ENCODE measurements around the gene TMEM11.

The TMEM11 gene

DNA sequence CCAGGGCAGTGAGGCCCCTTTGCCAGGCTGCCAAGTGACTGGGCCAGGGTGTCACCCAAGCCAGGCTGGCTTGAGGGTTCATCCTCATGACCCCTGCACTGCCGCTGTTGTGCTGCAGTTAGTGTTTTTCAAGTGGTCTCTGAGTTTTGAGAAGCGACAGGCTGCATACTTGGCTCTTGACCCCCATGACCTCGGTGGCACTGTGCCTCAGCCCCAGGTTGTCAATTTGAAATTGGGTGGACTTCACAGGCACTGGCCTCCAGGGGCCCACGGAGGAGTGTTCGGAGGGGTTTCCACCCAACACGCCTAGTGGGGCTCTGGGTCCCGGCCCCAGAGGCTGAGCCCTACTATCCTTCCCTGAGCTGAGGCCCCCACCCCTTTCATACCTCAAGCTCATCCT lies 44.5 kb downstream of the TMEM11 start:
- Histone ChIP-seq H3K36me3 (ENCODE audit: control insufficient read depth, insufficient read depth, low read length) (peaks cover 15% of the 10 kb centered on the region; the same call in 1 of the 2 replicates), H3K27me3 (ENCODE audit: control insufficient read depth, insufficient read depth, low read length) (no peaks in the 10 kb centered on the region), H3K9me3 (ENCODE audit: control insufficient read depth, insufficient read depth, low read length) (no peaks in the 10 kb centered on the region), H3K9ac (ENCODE audit: low read depth, low read length) (no peak overlapping the region), H3K4me1 (ENCODE audit: control insufficient read depth, insufficient read depth, low read length) (no peaks in the 10 kb centered on the region), H3K4me3 (ENCODE audit: low read depth, low read length) (no peak overlapping the region), H3K27ac (ENCODE audit: low read depth, low read length) (no peak overlapping the region)

DNA sequence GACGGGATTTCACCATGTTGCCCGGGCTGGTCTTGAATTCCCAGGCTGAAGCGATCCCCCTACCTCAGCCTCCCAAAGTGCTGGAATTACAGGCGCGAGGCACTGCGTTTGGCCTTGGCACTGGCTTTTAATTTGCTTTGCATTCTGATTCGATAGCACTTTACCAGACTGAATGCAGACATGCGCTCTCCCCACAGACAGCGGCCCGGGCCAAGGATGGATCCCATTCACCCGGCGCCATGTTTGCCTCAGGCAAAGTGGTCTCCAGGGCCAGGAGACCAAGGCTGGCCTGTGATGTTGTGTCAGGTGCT lies 45.5 kb downstream of the TMEM11 start:
- H3K27ac ChIP-seq (ENCODE audit: low read depth, low read length): no peak overlapping the region
- H3K4me3 ChIP-seq (ENCODE audit: low read depth, low read length): no peak overlapping the region
- no peak overlapping the region for H3K9ac ChIP-seq (ENCODE audit: low read depth, low read length)
- no peaks in the 10 kb centered on the region for H3K4me1 ChIP-seq (ENCODE audit: control insufficient read depth, insufficient read depth, low read length)
- no peaks in the 10 kb centered on the region for H3K9me3 ChIP-seq (ENCODE audit: control insufficient read depth, insufficient read depth, low read length)
- peaks cover 11% of the 10 kb centered on the region; the same call in 1 of the 2 replicates for H3K36me3 ChIP-seq (ENCODE audit: control insufficient read depth, insufficient read depth, low read length)
- no peaks in the 10 kb centered on the region for H3K27me3 ChIP-seq (ENCODE audit: control insufficient read depth, insufficient read depth, low read length)

DNA sequence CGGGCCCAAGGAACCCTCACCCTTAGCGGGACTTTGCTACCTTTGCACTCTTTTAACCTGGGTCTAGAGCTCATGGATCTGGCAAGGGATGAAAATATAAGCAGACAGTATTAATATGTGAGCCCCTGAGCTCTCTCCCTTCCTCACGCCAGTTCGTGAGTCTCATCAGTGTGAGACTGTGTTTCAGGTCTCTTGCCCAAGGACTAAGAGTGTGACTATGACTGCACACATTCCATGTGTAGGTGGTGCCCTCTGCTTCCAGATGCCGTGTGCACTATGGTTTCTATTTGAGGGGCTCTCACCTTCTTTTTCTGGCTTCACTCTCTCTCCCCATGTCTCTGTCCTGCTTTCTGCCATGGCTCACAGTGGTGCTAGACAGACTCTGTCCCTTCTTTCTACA lies 46.7 kb downstream of the TMEM11 start:
- Histone ChIP-seq H3K9ac (ENCODE audit: low read depth, low read length) (no peak overlapping the region), H3K4me1 (ENCODE audit: control insufficient read depth, insufficient read depth, low read length) (no peaks in the 10 kb centered on the region), H3K36me3 (ENCODE audit: control insufficient read depth, insufficient read depth, low read length) (no peaks in the 10 kb centered on the region), H3K4me3 (ENCODE audit: low read depth, low read length) (no peak overlapping the region), H3K27me3 (ENCODE audit: control insufficient read depth, insufficient read depth, low read length) (no peaks in the 10 kb centered on the region), H3K9me3 (ENCODE audit: control insufficient read depth, insufficient read depth, low read length) (no peaks in the 10 kb centered on the region), H3K27ac (ENCODE audit: low read depth, low read length) (no peak overlapping the region)

DNA sequence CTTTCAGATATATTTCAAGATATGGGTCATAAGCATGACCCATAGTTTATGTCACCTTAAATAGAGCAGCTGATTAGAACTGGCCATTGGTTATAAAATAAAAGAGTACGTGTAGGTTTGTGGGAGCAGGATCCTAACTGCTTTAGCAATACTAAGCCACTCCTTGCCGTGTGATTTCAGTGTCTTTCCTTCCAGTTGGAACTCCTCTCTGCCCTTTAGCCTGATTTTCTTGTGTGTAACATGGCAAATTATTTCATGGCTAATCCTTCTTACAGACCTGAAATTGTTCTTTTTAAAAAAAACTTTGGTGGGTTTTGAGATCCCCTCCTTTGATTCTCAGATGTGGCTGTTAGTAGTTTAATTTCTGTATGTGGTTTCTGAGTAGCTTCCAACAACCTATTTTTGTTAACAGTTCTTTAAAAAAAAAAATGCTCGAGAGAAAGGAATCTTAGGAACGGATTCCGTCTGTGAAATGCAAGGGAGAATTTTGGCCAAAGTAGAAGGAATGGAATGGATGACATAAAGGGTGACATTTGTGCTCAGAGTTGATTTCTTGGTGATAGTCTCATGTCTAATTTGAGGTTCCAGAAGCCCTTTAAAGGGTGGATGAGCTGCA lies 47.3 kb downstream of the TMEM11 start:
- no peaks in the 10 kb centered on the region for H3K9me3 ChIP-seq (ENCODE audit: control insufficient read depth, insufficient read depth, low read length)
- H3K4me3 ChIP-seq (ENCODE audit: low read depth, low read length): no peak overlapping the region
- H3K27me3 ChIP-seq (ENCODE audit: control insufficient read depth, insufficient read depth, low read length): no peaks in the 10 kb centered on the region
- no peak overlapping the region for H3K9ac ChIP-seq (ENCODE audit: low read depth, low read length)
- H3K4me1 ChIP-seq (ENCODE audit: control insufficient read depth, insufficient read depth, low read length): no peaks in the 10 kb centered on the region
- no peaks in the 10 kb centered on the region for H3K36me3 ChIP-seq (ENCODE audit: control insufficient read depth, insufficient read depth, low read length)
- no peak overlapping the region for H3K27ac ChIP-seq (ENCODE audit: low read depth, low read length)

DNA sequence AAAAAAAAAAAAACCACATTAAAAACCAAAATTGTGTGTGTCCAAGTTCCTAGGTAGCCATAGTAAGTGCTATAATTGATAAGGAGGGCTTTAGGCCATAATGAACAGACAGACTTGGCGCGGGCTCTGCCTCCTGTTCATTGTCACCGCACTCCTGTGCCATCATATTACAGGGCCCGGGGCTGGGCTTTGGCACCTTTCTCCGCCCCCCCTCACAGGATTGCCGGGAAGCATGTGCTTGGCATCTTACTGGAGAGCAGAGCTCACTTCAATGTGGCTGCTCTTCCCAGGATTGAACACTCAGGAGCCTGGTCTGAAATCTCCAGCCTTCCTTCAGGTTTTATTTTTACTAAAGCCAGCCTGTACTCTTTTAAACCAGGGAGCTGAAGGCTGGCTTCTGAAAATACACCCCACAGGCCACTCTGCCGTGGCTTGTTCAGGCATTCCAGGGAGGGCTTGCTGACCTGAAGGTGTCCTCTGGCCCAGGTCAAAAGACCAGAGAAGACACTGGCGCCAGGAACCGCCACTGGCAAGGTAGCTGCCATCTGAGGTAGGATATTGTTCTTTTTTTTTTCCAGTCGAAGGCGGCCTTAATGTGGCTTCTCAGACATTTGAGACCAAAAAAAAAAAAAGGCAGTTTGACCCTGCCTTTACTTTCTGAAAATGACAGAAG lies 47.9 kb downstream of the TMEM11 start:
- no peak overlapping the region for H3K27ac ChIP-seq (ENCODE audit: low read depth, low read length)
- H3K36me3 ChIP-seq (ENCODE audit: control insufficient read depth, insufficient read depth, low read length): no peaks in the 10 kb centered on the region
- no peaks in the 10 kb centered on the region for H3K9me3 ChIP-seq (ENCODE audit: control insufficient read depth, insufficient read depth, low read length)
- H3K9ac ChIP-seq (ENCODE audit: low read depth, low read length): no peak overlapping the region
- no peaks in the 10 kb centered on the region for H3K4me1 ChIP-seq (ENCODE audit: control insufficient read depth, insufficient read depth, low read length)
- no peaks in the 10 kb centered on the region for H3K27me3 ChIP-seq (ENCODE audit: control insufficient read depth, insufficient read depth, low read length)
- no peak overlapping the region for H3K4me3 ChIP-seq (ENCODE audit: low read depth, low read length)

DNA sequence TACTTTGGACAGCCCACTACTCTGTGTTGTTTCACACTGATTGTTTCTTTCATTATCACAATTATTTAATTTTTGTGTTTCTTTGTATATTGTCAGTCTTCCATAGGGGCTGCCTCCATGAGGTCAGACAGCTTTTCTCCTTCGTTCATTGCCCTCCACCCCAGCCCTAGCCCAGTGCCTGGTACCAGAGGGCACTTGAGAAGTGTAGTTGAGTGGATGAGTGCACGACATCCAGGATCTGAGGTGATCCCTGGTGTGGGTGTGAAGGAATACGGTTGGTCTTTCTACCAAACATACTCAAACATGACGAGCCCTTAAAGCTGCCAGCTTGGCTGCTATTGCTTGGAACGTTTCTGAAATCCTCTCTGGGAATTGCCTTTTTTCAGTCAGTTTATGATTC lies 49.3 kb downstream of the TMEM11 start:
- Histone ChIP-seq H3K36me3 (ENCODE audit: control insufficient read depth, insufficient read depth, low read length) (no peaks in the 10 kb centered on the region), H3K4me3 (ENCODE audit: low read depth, low read length) (no peak overlapping the region), H3K4me1 (ENCODE audit: control insufficient read depth, insufficient read depth, low read length) (no peaks in the 10 kb centered on the region), H3K27me3 (ENCODE audit: control insufficient read depth, insufficient read depth, low read length) (no peaks in the 10 kb centered on the region), H3K9me3 (ENCODE audit: control insufficient read depth, insufficient read depth, low read length) (no peaks in the 10 kb centered on the region), H3K9ac (ENCODE audit: low read depth, low read length) (no peak overlapping the region), H3K27ac (ENCODE audit: low read depth, low read length) (no peak overlapping the region)

DNA sequence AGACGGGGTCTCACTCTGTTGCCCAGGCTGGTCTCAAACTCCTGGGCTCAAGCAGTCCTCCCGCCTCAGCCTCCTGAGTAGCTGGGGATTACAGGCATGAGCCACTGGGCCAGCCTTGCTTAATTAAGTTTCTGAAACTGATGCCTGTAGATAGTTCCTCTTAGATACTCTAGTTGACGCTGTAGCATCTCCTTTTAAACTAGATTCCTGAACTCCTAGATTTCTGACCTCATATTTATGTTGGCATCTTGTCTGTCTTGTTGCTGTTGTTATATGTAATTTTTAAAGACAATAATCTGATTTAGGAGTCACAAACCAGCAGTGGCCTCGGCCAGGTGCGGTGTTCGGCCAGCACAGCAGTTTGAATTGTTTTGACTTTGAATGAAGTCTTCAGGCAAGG lies 49.7 kb downstream of the TMEM11 start:
- H3K27ac ChIP-seq (ENCODE audit: low read depth, low read length): no peak overlapping the region
- no peak overlapping the region for H3K4me3 ChIP-seq (ENCODE audit: low read depth, low read length)
- no peaks in the 10 kb centered on the region for H3K9me3 ChIP-seq (ENCODE audit: control insufficient read depth, insufficient read depth, low read length)
- no peaks in the 10 kb centered on the region for H3K36me3 ChIP-seq (ENCODE audit: control insufficient read depth, insufficient read depth, low read length)
- H3K27me3 ChIP-seq (ENCODE audit: control insufficient read depth, insufficient read depth, low read length): no peaks in the 10 kb centered on the region
- H3K9ac ChIP-seq (ENCODE audit: low read depth, low read length): no peak overlapping the region
- no peaks in the 10 kb centered on the region for H3K4me1 ChIP-seq (ENCODE audit: control insufficient read depth, insufficient read depth, low read length)

DNA sequence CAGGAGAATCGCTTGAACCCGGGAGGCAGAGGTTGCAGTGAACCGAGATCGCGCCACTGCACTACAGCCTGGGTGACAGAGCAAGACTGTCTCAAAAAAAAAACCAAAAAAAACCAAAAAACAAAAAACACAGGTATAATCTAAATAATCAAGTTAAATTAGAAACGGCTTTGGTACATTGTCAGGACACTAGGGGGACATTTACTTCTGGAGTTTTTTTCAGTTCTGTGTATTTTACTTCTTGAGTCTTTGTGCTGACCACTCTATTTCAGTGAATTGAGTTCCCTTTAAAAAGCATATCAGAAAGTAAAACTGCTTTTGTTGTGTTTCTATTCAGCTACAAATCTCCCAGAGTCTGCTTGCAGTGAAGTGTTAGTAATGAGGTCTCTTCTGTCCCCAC lies 50.9 kb downstream of the TMEM11 start:
- Histone ChIP-seq H3K9ac (ENCODE audit: low read depth, low read length) (no peak overlapping the region), H3K9me3 (ENCODE audit: control insufficient read depth, insufficient read depth, low read length) (no peaks in the 10 kb centered on the region), H3K36me3 (ENCODE audit: control insufficient read depth, insufficient read depth, low read length) (no peaks in the 10 kb centered on the region), H3K4me1 (ENCODE audit: control insufficient read depth, insufficient read depth, low read length) (no peaks in the 10 kb centered on the region), H3K27me3 (ENCODE audit: control insufficient read depth, insufficient read depth, low read length) (no peaks in the 10 kb centered on the region), H3K4me3 (ENCODE audit: low read depth, low read length) (no peak overlapping the region), H3K27ac (ENCODE audit: low read depth, low read length) (no peak overlapping the region)

DNA sequence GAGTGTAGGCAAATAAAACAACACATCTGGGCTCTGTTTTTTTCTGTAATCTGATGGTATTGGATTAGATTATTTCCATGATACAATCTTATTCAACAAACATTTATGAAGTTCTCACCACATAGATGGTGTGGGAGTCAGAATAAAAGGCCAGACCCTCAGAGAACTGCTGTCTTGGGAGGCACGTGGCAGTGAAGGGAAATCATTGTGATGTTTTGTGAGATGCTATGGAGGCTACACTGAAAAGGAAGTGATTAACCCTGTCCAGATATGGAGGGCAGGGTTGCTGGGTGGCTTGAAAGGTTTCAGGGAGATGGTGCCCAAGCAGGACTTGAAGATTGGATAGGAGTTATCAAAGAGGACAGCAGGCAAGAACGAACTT lies 51.6 kb downstream of the TMEM11 start:
- Histone ChIP-seq H3K27ac (ENCODE audit: low read depth, low read length) (no peak overlapping the region), H3K9me3 (ENCODE audit: control insufficient read depth, insufficient read depth, low read length) (no peaks in the 10 kb centered on the region), H3K4me3 (ENCODE audit: low read depth, low read length) (no peak overlapping the region), H3K4me1 (ENCODE audit: control insufficient read depth, insufficient read depth, low read length) (no peaks in the 10 kb centered on the region), H3K9ac (ENCODE audit: low read depth, low read length) (no peak overlapping the region), H3K27me3 (ENCODE audit: control insufficient read depth, insufficient read depth, low read length) (no peaks in the 10 kb centered on the region), H3K36me3 (ENCODE audit: control insufficient read depth, insufficient read depth, low read length) (no peaks in the 10 kb centered on the region)

DNA sequence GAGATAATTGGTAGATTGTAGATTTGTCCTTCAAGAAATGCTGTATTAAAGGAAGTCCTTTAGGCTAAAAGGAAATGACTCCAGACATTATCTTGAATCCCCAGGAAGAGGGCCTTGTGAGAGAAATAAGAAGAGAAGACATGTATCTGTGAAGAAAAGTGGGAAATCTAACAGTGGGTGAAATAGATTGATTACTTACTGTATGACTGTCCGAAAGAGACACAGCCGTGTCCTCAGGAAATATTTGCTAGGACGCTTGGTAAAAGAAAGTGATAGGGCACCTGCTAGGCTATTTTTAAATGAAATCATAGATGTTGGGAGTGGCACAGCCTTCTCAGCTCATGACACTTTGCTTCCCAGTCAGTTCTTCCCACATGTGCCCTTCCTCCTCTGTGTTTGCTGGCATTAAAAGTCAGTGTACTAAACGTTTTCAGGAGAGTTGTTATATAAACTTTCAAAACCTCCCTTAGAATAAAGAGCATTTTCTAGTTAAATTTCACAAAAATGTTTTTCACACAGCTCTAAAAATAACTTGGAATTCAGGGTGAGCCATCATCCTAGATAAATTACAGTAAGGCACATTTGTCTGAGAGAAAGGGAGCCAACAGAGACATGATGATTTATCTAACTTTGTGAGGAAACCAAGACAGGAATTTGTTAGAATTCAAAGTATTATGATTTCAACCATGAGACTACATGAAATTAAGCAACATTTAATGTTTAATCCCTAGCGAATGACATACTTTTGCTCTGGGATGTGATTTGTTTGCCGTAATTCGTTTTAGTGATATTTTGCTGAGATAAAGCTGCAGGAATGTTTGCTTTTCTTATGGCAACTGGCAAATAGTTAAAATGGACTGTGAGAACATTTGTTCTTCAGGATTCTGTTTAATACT lies 52.2 kb downstream of the TMEM11 start:
- H3K36me3 ChIP-seq (ENCODE audit: control insufficient read depth, insufficient read depth, low read length): no peaks in the 10 kb centered on the region
- no peaks in the 10 kb centered on the region for H3K4me1 ChIP-seq (ENCODE audit: control insufficient read depth, insufficient read depth, low read length)
- no peak overlapping the region for H3K9ac ChIP-seq (ENCODE audit: low read depth, low read length)
- H3K27ac ChIP-seq (ENCODE audit: low read depth, low read length): no peak overlapping the region
- H3K9me3 ChIP-seq (ENCODE audit: control insufficient read depth, insufficient read depth, low read length): no peaks in the 10 kb centered on the region
- no peaks in the 10 kb centered on the region for H3K27me3 ChIP-seq (ENCODE audit: control insufficient read depth, insufficient read depth, low read length)
- H3K4me3 ChIP-seq (ENCODE audit: low read depth, low read length): no peak overlapping the region

DNA sequence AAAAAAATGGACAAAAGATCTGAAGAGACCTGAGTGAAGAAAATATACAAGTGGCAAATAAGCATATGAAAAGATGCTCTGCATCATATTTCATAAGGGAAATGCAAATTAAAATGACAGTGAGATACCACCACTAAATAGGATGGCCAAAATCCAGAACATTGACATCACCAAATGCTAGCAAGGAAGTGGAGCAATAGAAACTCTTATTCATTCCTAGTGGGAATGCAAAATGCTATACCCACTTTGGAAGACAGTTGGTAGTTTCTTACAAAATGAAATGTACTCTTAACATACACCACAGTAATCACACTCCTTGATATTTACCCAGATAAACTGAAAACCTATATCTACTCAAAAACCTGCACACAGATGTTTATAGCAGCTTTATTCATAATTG lies 53.6 kb downstream of the TMEM11 start:
- H3K9me3 ChIP-seq (ENCODE audit: control insufficient read depth, insufficient read depth, low read length): peaks cover 5% of the 10 kb centered on the region; the same call in 1 of the 2 replicates
- no peak overlapping the region for H3K27ac ChIP-seq (ENCODE audit: low read depth, low read length)
- no peak overlapping the region for H3K9ac ChIP-seq (ENCODE audit: low read depth, low read length)

More for the DNA sequence above, 53.6 kb downstream of the TMEM11 start:
- Histone ChIP-seq H3K27me3 (ENCODE audit: control insufficient read depth, insufficient read depth, low read length) (no peaks in the 10 kb centered on the region), H3K36me3 (ENCODE audit: control insufficient read depth, insufficient read depth, low read length) (no peaks in the 10 kb centered on the region), H3K4me1 (ENCODE audit: control insufficient read depth, insufficient read depth, low read length) (no peaks in the 10 kb centered on the region), H3K4me3 (ENCODE audit: low read depth, low read length) (no peak overlapping the region)

Measured in HUES48 (cell line).